WI38 (cell line): ENCODE results near the gene TAS2R13.

Experiments used
- H3K4me3 ChIP-seq: 2 replicates; pipeline ENCODE4 v1.5.1; 2011; ENCODE audit warnings: low read depth, mild to moderate bottlenecking, control low read depth, low read length
- TF ChIP-seq, protein P1 (sequence below): IDR thresholded peaks from 2 replicates; pipeline ENCODE4 v1.5.1; 2012; ENCODE audit warnings: low read depth, mild to moderate bottlenecking, control low read depth, low read length

The TAS2R13 gene, protein sequence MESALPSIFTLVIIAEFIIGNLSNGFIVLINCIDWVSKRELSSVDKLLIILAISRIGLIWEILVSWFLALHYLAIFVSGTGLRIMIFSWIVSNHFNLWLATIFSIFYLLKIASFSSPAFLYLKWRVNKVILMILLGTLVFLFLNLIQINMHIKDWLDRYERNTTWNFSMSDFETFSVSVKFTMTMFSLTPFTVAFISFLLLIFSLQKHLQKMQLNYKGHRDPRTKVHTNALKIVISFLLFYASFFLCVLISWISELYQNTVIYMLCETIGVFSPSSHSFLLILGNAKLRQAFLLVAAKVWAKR

GRCh38 chr12:10909462-10909861, at the start of gene TAS2R13:
Gene TAS2R13 (minus strand): TSS chr12:10909562. CDS start chr12:10909298, 264 bp downstream.
- TF ChIP-seq, protein P1, sequence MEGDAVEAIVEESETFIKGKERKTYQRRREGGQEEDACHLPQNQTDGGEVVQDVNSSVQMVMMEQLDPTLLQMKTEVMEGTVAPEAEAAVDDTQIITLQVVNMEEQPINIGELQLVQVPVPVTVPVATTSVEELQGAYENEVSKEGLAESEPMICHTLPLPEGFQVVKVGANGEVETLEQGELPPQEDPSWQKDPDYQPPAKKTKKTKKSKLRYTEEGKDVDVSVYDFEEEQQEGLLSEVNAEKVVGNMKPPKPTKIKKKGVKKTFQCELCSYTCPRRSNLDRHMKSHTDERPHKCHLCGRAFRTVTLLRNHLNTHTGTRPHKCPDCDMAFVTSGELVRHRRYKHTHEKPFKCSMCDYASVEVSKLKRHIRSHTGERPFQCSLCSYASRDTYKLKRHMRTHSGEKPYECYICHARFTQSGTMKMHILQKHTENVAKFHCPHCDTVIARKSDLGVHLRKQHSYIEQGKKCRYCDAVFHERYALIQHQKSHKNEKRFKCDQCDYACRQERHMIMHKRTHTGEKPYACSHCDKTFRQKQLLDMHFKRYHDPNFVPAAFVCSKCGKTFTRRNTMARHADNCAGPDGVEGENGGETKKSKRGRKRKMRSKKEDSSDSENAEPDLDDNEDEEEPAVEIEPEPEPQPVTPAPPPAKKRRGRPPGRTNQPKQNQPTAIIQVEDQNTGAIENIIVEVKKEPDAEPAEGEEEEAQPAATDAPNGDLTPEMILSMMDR = no peak
- no peak within 1 kb of the TSS for H3K4me3 ChIP-seq

DNA sequence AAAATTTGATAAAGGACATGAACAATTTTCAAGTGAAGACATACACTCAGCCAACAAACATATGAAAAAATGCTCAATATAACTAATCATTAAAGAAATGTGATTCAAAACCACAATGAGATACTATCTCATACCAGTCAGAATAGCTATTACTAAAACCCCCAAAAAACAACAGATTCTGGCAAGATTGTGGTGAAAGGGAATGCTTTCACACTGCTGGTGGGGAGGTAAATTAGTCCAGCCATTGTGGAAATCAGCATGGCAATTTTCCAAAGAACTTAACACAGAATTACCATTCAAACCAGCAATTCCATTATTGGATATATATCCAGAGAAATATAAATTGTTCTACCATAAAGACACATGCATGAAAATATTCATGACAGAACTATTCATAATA, 48.4 kb upstream of the TAS2R13 start:
- no peak overlapping the region for H3K4me3 ChIP-seq
- TF ChIP-seq, protein P1 = no peak

DNA sequence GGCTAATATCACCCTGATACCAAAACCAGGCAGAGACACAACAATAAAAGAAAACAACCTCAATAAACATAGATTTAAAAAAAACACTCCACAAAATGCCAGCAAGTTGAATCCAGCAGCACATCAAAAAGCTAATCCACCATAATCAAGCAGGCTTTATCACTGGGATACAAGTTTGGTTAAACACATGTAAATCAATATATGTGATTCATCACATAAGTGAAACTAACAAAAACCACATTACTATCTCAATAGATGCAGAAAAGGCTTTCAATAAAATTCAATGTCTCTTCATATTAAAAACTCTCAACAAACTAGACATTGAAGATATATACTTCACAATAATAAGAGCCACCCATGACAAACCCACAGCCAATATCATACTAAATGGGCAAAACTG, 46.7 kb upstream of the TAS2R13 start:
- TF ChIP-seq, protein P1 = no peak
- no peak overlapping the region for H3K4me3 ChIP-seq

GRCh38 chr12:10952645-10953044, 43.3 kb upstream of the TAS2R13 start:
- TF ChIP-seq, protein P1 = no peak
- H3K4me3 ChIP-seq = no peak overlapping the region

DNA sequence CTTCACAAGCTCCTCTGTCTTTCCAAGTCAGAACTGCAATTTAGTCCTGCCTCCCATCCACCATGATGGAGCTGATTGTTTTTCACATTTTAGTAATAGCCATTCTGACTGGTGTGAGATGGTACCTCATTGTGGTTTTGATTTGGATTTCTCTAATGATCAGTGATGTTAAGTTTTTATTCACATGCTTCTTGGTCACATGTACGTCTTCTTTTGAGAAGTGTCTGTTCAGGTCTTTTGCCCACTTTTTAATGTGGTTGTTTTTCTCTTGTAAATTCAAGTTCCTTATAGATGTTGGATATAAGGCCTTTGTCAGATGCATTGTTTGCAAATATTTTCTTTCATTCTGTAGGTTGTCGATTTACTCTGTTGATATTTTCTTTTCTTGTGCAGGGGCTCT, 33.8 kb upstream of the TAS2R13 start:
- TF ChIP-seq, protein P1 = no peak

DNA sequence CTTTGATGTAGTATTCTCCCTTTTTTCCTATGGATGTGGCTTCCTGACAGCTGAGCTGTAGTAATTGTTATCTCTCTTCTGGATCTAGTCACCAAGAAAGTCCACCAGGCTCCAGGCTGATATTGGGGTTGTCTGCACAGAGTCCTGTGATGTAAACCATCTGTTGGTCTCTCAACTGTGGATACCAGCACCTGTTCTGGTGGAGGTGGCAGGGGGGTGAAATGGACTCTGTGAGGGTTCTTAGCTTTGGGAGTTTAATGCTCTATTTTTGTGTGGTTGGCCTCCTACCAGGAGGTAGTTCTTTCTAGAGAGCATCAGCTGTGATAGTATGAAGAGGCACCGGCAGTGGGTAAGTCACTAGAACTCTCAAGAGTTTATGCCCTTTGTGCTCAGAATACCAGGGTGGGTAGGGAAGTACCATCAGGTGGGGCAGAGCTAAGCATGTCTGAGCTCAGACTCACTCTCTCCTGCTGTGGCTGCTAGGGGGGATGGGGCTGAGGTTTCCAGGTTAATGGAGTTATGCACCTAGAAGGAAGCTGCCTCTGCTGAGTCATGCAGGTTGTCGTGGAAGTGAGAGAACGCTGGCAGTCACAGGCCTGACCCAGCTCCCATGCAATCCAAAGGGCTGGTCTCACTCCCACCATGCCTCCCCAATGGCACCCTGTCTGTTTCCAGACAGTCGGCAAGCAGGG, 32.7 kb upstream of the TAS2R13 start:
- H3K4me3 ChIP-seq = no peak overlapping the region
- TF ChIP-seq, protein P1 = no peak

More for the DNA sequence above, 33.8 kb upstream of the TAS2R13 start:
- no peak overlapping the region for H3K4me3 ChIP-seq

GRCh38 chr12:10941369-10941768, 32.0 kb upstream of the TAS2R13 start:
- H3K4me3 ChIP-seq = no peak overlapping the region
- TF ChIP-seq, protein P1 = no peak
